Germinal center (tissue), 1 donor: ENCODE data around the gene LOXL3.
"Not testable (repeated sequence)": the region's sequence is repeated elsewhere in the genome, so short reads cannot be mapped to it uniquely, and the experiment has no call there.

Experiments used
- DNase-seq: peaks from one replicate; pipeline ENCODE4 v3.0.0; 2012; ENCODE audit warnings: mixed read lengths, low spot score

The LOXL3 gene

DNA sequence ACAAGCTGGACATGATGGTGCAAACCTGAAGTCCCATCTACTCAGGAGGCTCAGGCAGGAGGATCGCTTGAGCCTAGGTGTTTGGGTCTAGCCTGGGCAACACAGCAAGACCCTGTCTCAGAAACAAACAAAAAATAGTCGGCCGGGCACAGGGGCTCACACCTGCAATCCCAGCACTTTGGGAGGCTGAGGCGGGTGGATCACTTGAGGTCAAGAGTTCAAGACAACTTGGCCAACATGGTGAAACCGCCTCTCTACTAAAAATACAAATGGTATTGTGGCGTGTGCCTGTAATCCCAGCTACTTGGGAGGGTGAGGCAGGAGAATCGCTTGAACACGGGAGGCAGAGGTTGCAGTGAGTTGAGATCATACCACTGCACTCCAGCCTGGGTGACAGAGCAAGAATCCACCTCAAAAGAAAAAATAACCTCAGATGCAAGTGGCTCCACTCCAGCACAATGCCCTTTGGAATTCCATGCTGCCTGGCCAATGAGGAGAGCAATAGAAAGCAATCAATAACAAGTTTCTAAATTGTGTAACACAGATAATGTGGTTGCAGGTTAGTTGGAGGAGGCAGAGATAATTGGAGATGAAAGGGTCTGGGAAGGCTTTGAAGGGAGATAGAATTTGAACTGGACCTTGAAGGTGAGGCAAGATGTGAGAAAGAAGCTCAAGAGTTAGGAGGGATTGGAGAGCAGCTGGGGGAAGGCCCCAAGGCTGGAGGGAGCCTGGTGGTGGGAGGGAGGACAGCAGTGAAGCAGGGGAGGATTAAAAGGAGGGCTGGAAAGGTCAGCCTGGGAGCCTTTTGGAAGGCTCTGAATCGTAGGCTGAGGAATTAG, 64.9 kb downstream of the LOXL3 start:
- DNase-seq = no peak

DNA sequence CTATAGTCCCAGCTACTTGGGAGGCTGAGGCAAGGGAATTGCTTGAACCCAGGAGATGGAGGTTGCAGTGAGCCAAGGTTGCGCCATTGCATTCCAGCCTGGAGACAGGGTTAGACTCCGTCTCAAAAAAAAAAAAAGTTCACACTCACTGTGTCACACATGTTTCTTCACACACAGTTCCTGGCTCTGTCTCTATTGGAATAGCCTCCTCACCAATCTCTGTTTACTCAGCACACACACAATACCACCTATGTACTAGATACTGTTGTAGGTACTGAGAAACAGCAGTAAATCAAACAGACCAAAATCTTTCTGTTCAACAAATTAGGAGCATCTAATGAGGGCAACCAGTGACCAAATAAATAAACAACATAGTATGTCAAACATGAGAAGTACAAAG, 67.6 kb downstream of the LOXL3 start:
- DNase-seq = no peak

DNA sequence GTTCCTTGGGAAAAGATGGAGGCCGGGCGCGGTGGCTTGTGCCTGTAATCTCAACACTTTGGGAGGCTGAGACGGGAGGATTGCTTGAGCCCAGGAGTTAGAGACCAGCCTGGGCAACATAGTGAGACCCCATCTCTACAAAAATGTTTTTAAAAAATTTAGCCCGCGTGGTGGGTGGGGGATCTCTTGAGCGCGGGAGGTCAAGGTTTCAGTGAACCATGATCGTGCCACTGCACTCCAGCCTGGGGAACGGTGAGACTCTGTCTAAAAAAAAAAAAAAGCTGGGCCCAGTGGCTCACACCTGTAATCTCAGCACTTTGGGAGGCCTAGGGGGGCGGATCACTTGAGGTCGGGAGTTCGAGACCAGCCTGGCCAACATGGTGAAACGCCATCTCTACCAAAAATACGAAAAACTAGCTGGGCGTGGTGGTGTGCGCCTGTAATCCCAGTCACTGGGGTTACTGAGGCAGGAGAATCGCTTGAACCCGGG, 70.0 kb downstream of the LOXL3 start:
- DNase-seq = not testable (repeated sequence)

DNA sequence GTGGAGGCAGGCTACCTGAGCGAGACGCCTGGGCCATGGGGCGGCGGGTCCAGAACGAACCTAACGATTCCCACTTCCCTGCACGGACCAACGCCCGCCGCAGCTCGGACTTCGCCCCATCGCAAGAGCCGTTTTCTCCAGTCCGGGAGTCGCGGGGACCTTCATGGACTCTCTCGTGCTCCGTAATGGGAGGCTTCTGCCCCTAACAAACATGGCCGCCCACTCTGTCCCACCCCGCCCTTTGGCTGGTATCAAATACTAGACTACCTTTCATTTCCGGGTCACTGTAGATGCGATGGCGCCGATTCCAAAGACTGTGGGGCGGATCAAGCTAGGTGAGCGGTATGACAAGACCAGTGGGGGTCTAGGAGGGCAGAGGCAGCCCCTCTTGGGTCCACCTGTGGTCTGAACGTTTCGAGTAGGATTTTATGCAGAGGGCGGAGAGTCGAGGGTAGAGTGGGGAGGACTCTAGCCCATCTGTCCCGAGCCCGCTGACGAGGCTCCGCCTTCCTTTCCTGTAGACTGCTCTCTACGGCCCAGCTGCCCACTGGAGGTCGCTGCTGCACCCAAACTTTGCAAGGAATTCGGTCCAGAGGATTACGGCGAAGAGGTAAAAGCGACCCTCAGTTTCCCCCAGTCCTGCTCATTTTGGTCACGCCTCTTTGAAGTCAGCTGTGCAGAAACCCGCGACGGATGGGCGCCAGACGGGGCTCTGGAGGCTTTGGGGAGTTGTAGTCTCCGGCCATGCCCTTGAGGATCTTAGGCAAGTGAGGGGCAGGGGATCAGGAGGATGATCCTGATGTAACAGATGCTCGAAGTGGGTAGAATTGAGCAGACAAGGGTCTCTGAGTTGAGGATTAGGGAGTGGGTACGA, 70.7 kb downstream of the LOXL3 start, which contains the start of the genes CCDC142 and TTC31:
Gene CCDC142, minus strand, starts transcription at position 198 of the 874 bp plus-strand sequence. Its CDS starts 161 bp downstream, at position 37.
Gene TTC31, plus strand, starts transcription at position 281 of the 874 bp plus-strand sequence. Its CDS starts 15 bp downstream, at position 296.
- peak; percentile 89 for DNase-seq
